ENCODE results near the gene KCNC2. TPM values are rescaled to one million over a fixed set of nuclear protein-coding genes. Genes with fewer than 3 reads are reported as not detected.

Gene KCNC2
- total and polyA plus RNA-seq, 2 donors (not counting 3 experiments of a cell fraction or from before 2014, with no cell fraction given): not detected

DNA sequence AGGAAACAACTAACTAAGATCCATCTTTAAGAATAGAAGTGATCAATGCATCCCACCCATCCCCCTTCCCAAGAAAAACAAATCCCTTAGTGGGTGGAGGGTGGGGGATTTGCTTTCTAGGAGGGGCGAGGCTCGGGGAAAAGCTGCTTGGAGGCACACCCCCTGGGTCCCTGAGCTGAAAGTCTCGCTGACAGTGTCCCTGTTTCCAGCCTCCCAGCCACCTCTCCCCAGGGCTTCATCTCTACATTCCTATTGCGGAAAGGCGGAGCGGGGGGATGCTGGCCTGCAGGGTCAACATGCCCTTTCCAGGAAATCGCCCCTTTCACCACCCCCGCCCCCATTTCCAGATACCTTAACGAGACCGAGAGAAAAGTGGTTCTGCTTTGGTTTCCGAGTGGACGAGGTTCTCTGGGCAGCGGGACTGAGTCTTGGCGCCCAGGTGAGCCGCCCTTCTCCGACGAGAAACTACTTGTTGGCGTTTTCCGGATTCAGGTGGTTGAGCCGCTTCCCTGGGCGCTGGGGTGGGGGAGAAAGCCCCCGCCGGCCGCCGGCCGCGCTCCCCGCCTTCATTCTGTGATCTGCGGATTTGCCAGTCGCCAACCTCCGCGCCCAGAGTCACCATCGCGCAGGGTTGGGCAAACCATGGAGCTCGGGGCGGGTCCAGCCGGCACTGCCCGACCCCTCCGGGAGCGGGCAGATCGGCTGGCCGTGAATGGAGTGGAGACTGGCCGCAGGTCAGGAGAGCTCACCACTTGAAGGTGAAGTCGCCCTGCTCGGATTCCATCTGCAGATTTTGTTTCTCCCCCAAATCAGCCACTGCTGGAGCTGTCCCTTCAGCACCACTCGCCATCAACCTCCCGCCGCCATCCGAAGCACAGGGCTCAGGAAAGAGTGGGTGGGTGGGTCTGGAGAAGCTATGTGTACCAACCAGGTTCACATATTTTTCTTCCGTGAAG is 505 bp downstream of the KCNC2 start:
- POLR2A ChIA-PET: no interaction called here
- CTCF ChIA-PET: interaction anchor here (0.5 kb wide), 1 partner anchor 18 kb away, joined by 3 read pairs; no protein-coding TSS in a partner anchor
- intact Hi-C loops (cut with micrococcal nuclease) (no loop called here), dilution Hi-C loops (cut with MboI; ENCODE audit: extremely low pct_ligation_motif_present, low sequenced_read_pairs) (no loop called here)
- Histone ChIP-seq H3K4me2 (ENCODE audit: insufficient read depth, low read length) (no peak overlapping the region), H3K9ac (replicated peaks; ENCODE audit: extremely low read depth, insufficient read depth, low read length) (no peak overlapping the region), H3K9me1 (replicated peaks; ENCODE audit: control insufficient read depth, extremely low read depth, insufficient read depth, low read length) (no peaks in the 10 kb centered on the region), H3K9me3 (replicated peaks; ENCODE audit: control insufficient read depth, insufficient read depth, low read length) (no peaks in the 10 kb centered on the region), H3K79me2 (ENCODE audit: control insufficient read depth, insufficient read depth, low read length) (no peaks in the 10 kb centered on the region), H2AFZ (ENCODE audit: low read depth, low read length) (no peak overlapping the region), H3K27ac (ENCODE audit: insufficient read depth, low read depth, low read length) (no peak overlapping the region), H3K27me3 (ENCODE audit: control insufficient read depth in 2 of 2, insufficient read depth in 2 of 2, low read length in 2 of 2) (peaks cover 22 to 38% of the 10 kb centered on the region in 2 experiments), H3K4me1 (ENCODE audit: control insufficient read depth, extremely low read depth, insufficient read depth, low read length) (no peaks in the 10 kb centered on the region), H4K20me1 (replicated peaks; ENCODE audit: control insufficient read depth, extremely low read depth, insufficient read depth, low read length) (no peaks in the 10 kb centered on the region), H3K36me3 (ENCODE audit: control insufficient read depth in 2 of 2, extremely low read depth in 1 of 2, insufficient read depth in 2 of 2, low read length in 2 of 2) (no peaks in the 10 kb centered on the region), H3K4me3 (replicated peaks in 1 of 3; ENCODE audit: insufficient read depth in 1 of 3, low read depth in 1 of 3, low read length in 3 of 3) (no peak overlapping the region)
- TF ChIP-seq MYC (IDR thresholded peaks at IDR 0.05; ENCODE audit: low read depth, low read length) (no peak), EZH2 (IDR thresholded peaks at IDR 0.05; ENCODE audit: borderline replicate concordance, low read depth, low read length, severe bottlenecking) (no peak), FOS (IDR thresholded peaks at IDR 0.05; ENCODE audit: borderline replicate concordance, insufficient read depth, low read length) (no peak), GATA2 (IDR thresholded peaks at IDR 0.05; ENCODE audit: insufficient read depth, insufficient read length, low read depth, low read length) (no peak), POLR2AphosphoS5 (IDR thresholded peaks at IDR 0.05; ENCODE audit: insufficient read depth, low read depth, low read length) (no peak), JUN (IDR thresholded peaks at IDR 0.05; ENCODE audit: borderline replicate concordance, insufficient read depth, insufficient read length, low read depth) (no peak), POLR2A (IDR thresholded peaks at IDR 0.05; ENCODE audit: low read depth, low read length) (no peak)
- TF ChIP-seq, protein P1, sequence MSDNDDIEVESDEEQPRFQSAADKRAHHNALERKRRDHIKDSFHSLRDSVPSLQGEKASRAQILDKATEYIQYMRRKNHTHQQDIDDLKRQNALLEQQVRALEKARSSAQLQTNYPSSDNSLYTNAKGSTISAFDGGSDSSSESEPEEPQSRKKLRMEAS (IDR thresholded peaks at IDR 0.05; ENCODE audit: insufficient read depth, insufficient read length): no peak
- TF ChIP-seq, protein P2, sequence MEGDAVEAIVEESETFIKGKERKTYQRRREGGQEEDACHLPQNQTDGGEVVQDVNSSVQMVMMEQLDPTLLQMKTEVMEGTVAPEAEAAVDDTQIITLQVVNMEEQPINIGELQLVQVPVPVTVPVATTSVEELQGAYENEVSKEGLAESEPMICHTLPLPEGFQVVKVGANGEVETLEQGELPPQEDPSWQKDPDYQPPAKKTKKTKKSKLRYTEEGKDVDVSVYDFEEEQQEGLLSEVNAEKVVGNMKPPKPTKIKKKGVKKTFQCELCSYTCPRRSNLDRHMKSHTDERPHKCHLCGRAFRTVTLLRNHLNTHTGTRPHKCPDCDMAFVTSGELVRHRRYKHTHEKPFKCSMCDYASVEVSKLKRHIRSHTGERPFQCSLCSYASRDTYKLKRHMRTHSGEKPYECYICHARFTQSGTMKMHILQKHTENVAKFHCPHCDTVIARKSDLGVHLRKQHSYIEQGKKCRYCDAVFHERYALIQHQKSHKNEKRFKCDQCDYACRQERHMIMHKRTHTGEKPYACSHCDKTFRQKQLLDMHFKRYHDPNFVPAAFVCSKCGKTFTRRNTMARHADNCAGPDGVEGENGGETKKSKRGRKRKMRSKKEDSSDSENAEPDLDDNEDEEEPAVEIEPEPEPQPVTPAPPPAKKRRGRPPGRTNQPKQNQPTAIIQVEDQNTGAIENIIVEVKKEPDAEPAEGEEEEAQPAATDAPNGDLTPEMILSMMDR (IDR thresholded peaks at IDR 0.05; ENCODE audit: extremely low read depth in 1 of 2, insufficient read depth in 1 of 2, low read depth in 1 of 2, low read length in 2 of 2): no peak
- no TSS peak for BruUV-seq (replicated peaks)
- FAIRE-seq: peak; percentile 12
- DNase-seq (ENCODE audit: low read depth, low spot score): peak; percentile 27

All from endothelial cell of umbilical vein (primary cell).